Chondrocyte (in vitro differentiated cells): Measurements from ENCODE around the gene BIN1. TPM values are rescaled to one million over a fixed set of nuclear protein-coding genes. Genes with fewer than 3 reads are reported as not detected.

Source experiments
- DNase-seq: peaks from one replicate; pipeline ENCODE4 v3.0.0; 2021; ENCODE audit warnings: mixed read lengths, low spot score
- H3K27ac Mint-ChIP-seq: one replicate; pipeline ENCODE4 v1.8.0; 2021; ENCODE audit warnings: mild to moderate bottlenecking, moderate library complexity, mixed read lengths; ENCODE audit not compliant: unreplicated experiment
- H3K27me3 Mint-ChIP-seq: 2 replicates; pipeline ENCODE4 v1.8.0; 2021; ENCODE audit warnings: low read depth, mixed read lengths
- H3K36me3 Mint-ChIP-seq: 2 replicates; pipeline ENCODE4 v1.8.0; 2021; ENCODE audit warnings: low read depth, mixed read lengths
- H3K4me1 Mint-ChIP-seq: 2 replicates; pipeline ENCODE4 v1.8.0; 2021; ENCODE audit warnings: low read depth, mild to moderate bottlenecking, mixed read lengths
- H3K4me3 Mint-ChIP-seq: one replicate; pipeline ENCODE4 v1.8.0; 2021; ENCODE audit warnings: mild to moderate bottlenecking, moderate library complexity, mixed read lengths; ENCODE audit not compliant: unreplicated experiment
- H3K9me3 Mint-ChIP-seq: 2 replicates; pipeline ENCODE4 v1.8.0; 2021; ENCODE audit warnings: low read depth, mixed read lengths
- total RNA-seq: library from RNA; stranded (reverse); gene quantifications from 3 replicates; pipeline ENCODE4 v1.2.1, GENCODE V29; 2021
- TF ChIP-seq, protein P1 (sequence below): fragments of 200-600 bp; sonication (generic); IDR thresholded peaks from 2 replicates; pipeline ENCODE4 v1.5.0; 2021; ENCODE audit warnings: antibody characterized with exemption, mild to moderate bottlenecking, moderate library complexity

Gene BIN1
- total RNA-seq, 1 donor from 2014 or later, result 64.0 TPM

DNA sequence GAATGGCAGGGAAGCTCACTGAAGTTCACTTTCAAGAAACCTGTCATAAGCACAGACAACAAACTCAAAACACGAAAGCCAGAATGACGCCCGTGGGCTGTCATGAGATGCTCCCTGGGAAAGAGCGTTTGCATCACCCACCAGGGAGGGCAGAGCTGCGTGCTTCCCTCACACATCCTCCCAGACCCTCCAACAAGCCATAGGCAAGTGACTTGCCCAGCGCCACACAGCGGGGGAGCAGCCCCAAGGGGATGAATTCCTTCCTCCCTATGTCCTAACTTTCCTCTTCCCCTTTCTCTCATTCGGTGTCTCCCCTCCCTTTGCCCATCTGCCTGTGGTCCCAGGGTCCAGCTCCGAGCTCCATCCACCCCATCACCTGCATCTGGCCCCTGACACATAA lies 10.7 kb downstream of the BIN1 start:
- H3K4me1 Mint-ChIP-seq, result peaks cover 72% of the 10 kb centered on the region
- no peaks in the 10 kb centered on the region for H3K9me3 Mint-ChIP-seq

DNA sequence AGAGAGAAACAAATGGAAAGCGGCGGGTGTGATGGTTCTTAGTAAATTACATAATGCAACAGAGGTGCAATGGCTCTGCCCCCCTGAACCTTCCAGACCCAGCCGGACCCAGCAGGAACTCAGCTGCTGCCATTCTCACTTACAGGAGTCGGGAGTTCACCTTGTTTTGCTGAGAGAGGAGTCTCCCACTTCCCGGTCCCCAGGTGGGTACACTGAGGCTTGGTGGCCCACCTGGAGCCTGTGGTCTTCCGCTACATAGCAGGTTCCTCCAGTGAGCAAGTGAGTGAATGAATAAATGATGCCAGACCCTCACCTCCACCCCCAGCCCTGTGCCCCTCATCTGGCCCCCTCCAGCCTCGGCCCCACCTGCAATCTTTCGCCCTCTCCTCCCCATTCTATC lies 11.2 kb downstream of the BIN1 start:
- Mint-ChIP-seq H3K27ac (peak overlapping the region; percentile 27), H3K27me3 (no peaks in the 10 kb centered on the region), H3K9me3 (no peaks in the 10 kb centered on the region), H3K36me3 (no peaks in the 10 kb centered on the region), H3K4me1 (peaks cover 68% of the 10 kb centered on the region), H3K4me3 (no peak overlapping the region)
- TF ChIP-seq, protein P1, sequence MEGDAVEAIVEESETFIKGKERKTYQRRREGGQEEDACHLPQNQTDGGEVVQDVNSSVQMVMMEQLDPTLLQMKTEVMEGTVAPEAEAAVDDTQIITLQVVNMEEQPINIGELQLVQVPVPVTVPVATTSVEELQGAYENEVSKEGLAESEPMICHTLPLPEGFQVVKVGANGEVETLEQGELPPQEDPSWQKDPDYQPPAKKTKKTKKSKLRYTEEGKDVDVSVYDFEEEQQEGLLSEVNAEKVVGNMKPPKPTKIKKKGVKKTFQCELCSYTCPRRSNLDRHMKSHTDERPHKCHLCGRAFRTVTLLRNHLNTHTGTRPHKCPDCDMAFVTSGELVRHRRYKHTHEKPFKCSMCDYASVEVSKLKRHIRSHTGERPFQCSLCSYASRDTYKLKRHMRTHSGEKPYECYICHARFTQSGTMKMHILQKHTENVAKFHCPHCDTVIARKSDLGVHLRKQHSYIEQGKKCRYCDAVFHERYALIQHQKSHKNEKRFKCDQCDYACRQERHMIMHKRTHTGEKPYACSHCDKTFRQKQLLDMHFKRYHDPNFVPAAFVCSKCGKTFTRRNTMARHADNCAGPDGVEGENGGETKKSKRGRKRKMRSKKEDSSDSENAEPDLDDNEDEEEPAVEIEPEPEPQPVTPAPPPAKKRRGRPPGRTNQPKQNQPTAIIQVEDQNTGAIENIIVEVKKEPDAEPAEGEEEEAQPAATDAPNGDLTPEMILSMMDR, result no peak
- peak; percentile 63 for DNase-seq

More for the DNA sequence above, 10.7 kb downstream of the BIN1 start:
- TF ChIP-seq, protein P1, result no peak
- Mint-ChIP-seq H3K27ac (no peak overlapping the region), H3K4me3 (no peak overlapping the region), H3K36me3 (no peaks in the 10 kb centered on the region), H3K27me3 (no peaks in the 10 kb centered on the region)
- DNase-seq, result peak; percentile 65

DNA sequence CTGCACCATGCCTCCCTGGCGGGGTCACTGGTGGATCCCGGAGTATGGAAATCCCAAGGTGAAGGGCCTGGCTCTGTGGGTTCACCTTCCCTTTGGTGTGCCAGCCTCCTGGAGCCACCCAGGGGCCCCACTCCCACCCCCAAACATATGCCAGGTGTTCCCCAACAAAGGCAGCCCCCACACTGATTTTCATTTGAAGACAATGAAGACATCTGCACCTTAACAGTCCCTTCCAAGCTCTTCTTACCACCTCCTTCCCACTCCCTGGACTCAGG lies 11.7 kb downstream of the BIN1 start:
- H3K27ac Mint-ChIP-seq, result peak overlapping the region; percentile 87
- no peaks in the 10 kb centered on the region for H3K36me3 Mint-ChIP-seq
- TF ChIP-seq, protein P1, result no peak
- DNase-seq, result peak; percentile 67
- no peak overlapping the region for H3K4me3 Mint-ChIP-seq
- no peaks in the 10 kb centered on the region for H3K9me3 Mint-ChIP-seq
- H3K27me3 Mint-ChIP-seq, result no peaks in the 10 kb centered on the region
- H3K4me1 Mint-ChIP-seq, result peaks cover 65% of the 10 kb centered on the region

DNA sequence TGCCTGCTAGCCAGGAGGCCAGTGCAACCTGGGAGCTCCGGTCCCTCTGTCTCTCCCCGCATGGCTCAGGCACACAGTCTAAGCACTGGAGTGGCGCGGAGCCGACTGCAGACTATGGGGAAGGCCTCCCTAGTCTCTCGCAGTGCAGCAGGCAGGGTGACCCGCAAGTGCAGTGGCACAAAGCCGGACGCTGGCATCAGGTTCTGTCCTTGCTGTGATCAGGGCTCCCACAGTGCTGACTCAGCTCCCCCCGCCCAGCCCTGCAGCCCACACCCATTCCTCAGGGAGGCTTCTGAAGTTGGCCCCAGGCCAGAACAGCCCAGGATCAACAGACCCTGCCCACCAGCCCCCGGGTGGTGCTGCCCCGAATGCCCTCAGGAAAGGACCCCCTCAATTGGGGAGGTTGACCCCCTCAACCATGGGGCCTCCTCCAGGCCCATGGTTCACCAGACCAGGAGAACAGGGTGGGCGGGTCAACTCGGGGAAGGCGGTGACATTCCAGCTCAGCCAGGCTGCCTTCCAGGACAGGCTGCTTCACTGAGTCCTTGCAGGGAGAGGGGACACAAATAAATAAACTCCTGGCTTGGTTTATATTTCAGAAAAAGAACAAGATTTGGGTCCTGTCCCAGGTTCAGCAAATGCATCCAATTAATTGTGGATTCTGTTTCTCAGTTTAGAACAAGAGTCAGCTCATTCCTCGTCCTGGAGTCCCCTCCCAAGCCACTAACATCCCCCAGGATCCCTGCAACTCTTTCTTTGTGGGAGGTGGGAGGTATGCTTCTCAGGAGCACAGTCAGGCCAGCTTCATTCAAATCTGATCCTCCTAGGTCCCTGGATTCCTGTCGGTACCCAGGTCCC lies 12.2 kb downstream of the BIN1 start:
- peak overlapping the region; percentile 87 for H3K27ac Mint-ChIP-seq
- H3K9me3 Mint-ChIP-seq, result no peaks in the 10 kb centered on the region
- no peaks in the 10 kb centered on the region for H3K27me3 Mint-ChIP-seq
- H3K4me1 Mint-ChIP-seq, result peaks cover 66% of the 10 kb centered on the region
- peak overlapping the region; percentile 40 for H3K4me3 Mint-ChIP-seq
- peak; percentile 92 for DNase-seq
- H3K36me3 Mint-ChIP-seq, result no peaks in the 10 kb centered on the region
- TF ChIP-seq, protein P1, result no peak

DNA sequence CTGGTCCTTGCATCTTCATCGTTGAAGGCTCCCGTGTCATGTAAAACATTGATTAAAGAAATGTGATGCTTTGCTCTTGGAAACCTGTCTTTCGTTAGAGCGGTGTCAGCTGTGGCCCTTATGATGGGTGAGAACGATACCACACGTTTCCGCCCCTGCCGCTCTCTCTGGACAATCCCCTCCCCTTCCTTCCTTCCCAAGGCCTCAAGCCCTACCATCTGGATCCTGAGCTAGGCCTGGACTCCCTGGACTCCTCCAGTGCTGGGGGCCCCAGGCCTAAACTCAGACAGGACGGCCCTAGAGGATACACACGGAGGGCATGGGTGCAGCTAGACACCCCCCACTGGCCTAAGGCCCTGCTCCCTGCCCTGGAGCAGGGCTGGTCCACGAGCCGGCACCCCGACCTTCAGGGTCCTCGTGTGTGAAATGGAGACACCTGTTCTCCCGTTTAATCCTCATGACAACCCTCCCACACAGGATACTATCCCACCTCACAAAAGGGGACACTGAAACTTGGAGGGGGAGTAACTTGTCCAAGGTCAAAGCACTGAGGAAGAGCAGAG lies 13.2 kb downstream of the BIN1 start:
- Mint-ChIP-seq H3K4me1 (peaks cover 63% of the 10 kb centered on the region), H3K4me3 (no peak overlapping the region), H3K27me3 (no peaks in the 10 kb centered on the region), H3K36me3 (no peaks in the 10 kb centered on the region), H3K27ac (peak overlapping the region; percentile 8), H3K9me3 (no peaks in the 10 kb centered on the region)
- DNase-seq, result no peak
- TF ChIP-seq, protein P1, result no peak
